ENCODE measurements around the gene REEP1.

DNA sequence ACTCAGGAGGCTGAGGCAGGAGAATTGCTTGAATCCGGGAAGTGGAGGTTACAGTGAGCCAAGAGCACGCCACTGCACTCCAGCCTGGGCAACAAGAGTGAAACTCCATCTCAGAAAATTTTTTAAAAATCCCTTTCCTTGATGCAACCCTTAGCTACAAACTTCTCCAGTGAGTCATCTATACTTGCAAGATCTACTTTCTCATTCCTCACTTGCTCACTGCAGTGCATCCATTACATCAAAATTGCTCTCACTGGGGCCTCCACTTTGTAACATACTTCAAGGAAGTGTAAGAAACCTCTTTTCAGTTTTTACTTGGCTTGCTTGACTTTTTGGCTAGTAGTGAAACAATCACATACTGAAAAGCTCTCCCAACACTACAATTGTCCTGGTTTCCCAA, 65.3 kb downstream of the REEP1 start:
- TF ChIP-seq JUN (IDR thresholded peaks at IDR 0.05; ENCODE audit: borderline replicate concordance, low read depth, low read length) = no peak
- no peak for TF ChIP-seq JUN (CRISPR knock-in tag; IDR thresholded peaks at IDR 0.05; ENCODE audit: borderline replicate concordance)
- TF ChIP-seq, protein P1, sequence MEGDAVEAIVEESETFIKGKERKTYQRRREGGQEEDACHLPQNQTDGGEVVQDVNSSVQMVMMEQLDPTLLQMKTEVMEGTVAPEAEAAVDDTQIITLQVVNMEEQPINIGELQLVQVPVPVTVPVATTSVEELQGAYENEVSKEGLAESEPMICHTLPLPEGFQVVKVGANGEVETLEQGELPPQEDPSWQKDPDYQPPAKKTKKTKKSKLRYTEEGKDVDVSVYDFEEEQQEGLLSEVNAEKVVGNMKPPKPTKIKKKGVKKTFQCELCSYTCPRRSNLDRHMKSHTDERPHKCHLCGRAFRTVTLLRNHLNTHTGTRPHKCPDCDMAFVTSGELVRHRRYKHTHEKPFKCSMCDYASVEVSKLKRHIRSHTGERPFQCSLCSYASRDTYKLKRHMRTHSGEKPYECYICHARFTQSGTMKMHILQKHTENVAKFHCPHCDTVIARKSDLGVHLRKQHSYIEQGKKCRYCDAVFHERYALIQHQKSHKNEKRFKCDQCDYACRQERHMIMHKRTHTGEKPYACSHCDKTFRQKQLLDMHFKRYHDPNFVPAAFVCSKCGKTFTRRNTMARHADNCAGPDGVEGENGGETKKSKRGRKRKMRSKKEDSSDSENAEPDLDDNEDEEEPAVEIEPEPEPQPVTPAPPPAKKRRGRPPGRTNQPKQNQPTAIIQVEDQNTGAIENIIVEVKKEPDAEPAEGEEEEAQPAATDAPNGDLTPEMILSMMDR (IDR thresholded peaks at IDR 0.05 in 2 of 3, conservative IDR thresholded peaks at IDR 0.05 in 1 of 3; ENCODE audit: insufficient read depth in 2 of 3, low read depth in 1 of 3, low read length in 3 of 3) = no peak
- TF ChIP-seq, protein P2, sequence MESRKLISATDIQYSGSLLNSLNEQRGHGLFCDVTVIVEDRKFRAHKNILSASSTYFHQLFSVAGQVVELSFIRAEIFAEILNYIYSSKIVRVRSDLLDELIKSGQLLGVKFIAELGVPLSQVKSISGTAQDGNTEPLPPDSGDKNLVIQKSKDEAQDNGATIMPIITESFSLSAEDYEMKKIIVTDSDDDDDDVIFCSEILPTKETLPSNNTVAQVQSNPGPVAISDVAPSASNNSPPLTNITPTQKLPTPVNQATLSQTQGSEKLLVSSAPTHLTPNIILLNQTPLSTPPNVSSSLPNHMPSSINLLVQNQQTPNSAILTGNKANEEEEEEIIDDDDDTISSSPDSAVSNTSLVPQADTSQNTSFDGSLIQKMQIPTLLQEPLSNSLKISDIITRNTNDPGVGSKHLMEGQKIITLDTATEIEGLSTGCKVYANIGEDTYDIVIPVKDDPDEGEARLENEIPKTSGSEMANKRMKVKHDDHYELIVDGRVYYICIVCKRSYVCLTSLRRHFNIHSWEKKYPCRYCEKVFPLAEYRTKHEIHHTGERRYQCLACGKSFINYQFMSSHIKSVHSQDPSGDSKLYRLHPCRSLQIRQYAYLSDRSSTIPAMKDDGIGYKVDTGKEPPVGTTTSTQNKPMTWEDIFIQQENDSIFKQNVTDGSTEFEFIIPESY (CRISPR knock-in tag; IDR thresholded peaks at IDR 0.05) = no peak
- no peak for TF ChIP-seq SIRT6 (IDR thresholded peaks at IDR 0.05; ENCODE audit: low read depth, low read length)
- TF ChIP-seq ARHGAP35 (IDR thresholded peaks at IDR 0.05; ENCODE audit: partially characterized antibody) = no peak
- TF ChIP-seq, protein P3, sequence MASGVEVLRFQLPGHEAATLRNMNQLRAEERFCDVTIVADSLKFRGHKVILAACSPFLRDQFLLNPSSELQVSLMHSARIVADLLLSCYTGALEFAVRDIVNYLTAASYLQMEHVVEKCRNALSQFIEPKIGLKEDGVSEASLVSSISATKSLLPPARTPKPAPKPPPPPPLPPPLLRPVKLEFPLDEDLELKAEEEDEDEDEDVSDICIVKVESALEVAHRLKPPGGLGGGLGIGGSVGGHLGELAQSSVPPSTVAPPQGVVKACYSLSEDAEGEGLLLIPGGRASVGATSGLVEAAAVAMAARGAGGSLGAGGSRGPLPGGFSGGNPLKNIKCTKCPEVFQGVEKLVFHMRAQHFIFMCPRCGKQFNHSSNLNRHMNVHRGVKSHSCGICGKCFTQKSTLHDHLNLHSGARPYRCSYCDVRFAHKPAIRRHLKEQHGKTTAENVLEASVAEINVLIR (CRISPR knock-in tag; IDR thresholded peaks at IDR 0.05) = no peak
- TF ChIP-seq PML (IDR thresholded peaks at IDR 0.05; ENCODE audit: low read length) = no peak
- TF ChIP-seq RBM39 (optimal IDR thresholded peaks at IDR 0.05; ENCODE audit: low read depth, low read length) = no peak
- TF ChIP-seq CREB3 (tag; conservative IDR thresholded peaks at IDR 0.05; ENCODE audit: low read depth) = no peak
- no peak for TF ChIP-seq ELF2 (CRISPR knock-in tag; IDR thresholded peaks at IDR 0.05)
